A673 (cell line): ENCODE measurements around the gene DDX56. TPM values are rescaled to one million over a fixed set of nuclear protein-coding genes. Genes with fewer than 3 reads are reported as not detected.

Experiments
- BruUV-seq: library from RNA; stranded (reverse); fragments of 400-500 nt; replicated peaks from 2 replicates; lab custom pipeline; 2021; lab: Mats Ljungman, UMichigan
- CTCF ChIA-PET: fragments of 300-600 bp; sonication (Branson Sonifier 250); formaldehyde crosslinking; loops from one replicate; lab custom pipeline; 2022; ENCODE audit warnings: antibody characterized with exemption; lab: Charles Lee
- POLR2A ChIA-PET: fragments of 300-600 bp; sonication (Branson Sonifier 250); formaldehyde crosslinking; loops from one replicate; lab custom pipeline; 2022; ENCODE audit warnings: antibody characterized with exemption; ENCODE audit not compliant: low non-redundant PET; lab: Charles Lee
- DNase-seq: peaks from one replicate; pipeline ENCODE4 v3.0.0-alpha.2; 2015; ENCODE audit warnings: low spot score
- H3K27ac ChIP-seq: fragments of 200-600 bp; sonication (generic); 2 replicates; pipeline ENCODE4 v1.5.1; 2016; ENCODE audit warnings: mixed run types, low read depth, mild to moderate bottlenecking, mixed read lengths, antibody characterized with exemption, low read length; ENCODE audit not compliant: poor library complexity, severe bottlenecking
- H3K27me3 ChIP-seq: fragments of 200-600 bp; sonication (generic); replicated peaks from 2 replicates; pipeline ENCODE4 v1.6.1; 2017; ENCODE audit warnings: mixed run types, low read depth, mild to moderate bottlenecking, mixed read lengths, antibody characterized with exemption, low read length; ENCODE audit not compliant: insufficient read depth, poor library complexity
- H3K36me3 ChIP-seq: fragments of 200-600 bp; sonication (generic); 2 replicates; pipeline ENCODE4 v1.6.1; 2016; ENCODE audit warnings: mixed run types, mild to moderate bottlenecking, mixed read lengths, antibody characterized with exemption, low read length; ENCODE audit not compliant: insufficient read depth, poor library complexity, severe bottlenecking
- H3K4me1 ChIP-seq: fragments of 200-600 bp; sonication (generic); 2 replicates; pipeline ENCODE4 v1.6.1; 2017; ENCODE audit warnings: mixed run types, mild to moderate bottlenecking, mixed read lengths, antibody characterized with exemption, low read length; ENCODE audit not compliant: insufficient read depth, poor library complexity, severe bottlenecking
- H3K4me3 ChIP-seq: fragments of 200-600 bp; sonication (generic); 2 replicates; pipeline ENCODE4 v1.5.1; 2016; ENCODE audit warnings: low read depth, mixed run types, mild to moderate bottlenecking, mixed read lengths, low read length; ENCODE audit not compliant: poor library complexity, severe bottlenecking
- H3K9me3 ChIP-seq: fragments of 200-600 bp; sonication (generic); 2 replicates; pipeline ENCODE4 v1.6.1; 2016; ENCODE audit warnings: mixed run types, low read depth, mild to moderate bottlenecking, mixed read lengths, antibody characterized with exemption, low read length; ENCODE audit not compliant: poor library complexity, severe bottlenecking
- EZH2 ChIP-seq: fragments of 200-600 bp; sonication (generic); IDR thresholded peaks from 2 replicates; pipeline ENCODE4 v1.6.1; 2017; ENCODE audit warnings: borderline replicate concordance, low read depth, mild to moderate bottlenecking, mixed read lengths, antibody characterized with exemption, low read length; ENCODE audit not compliant: poor library complexity, severe bottlenecking
- intact Hi-C: fragments of 100-400 bp; cut with micrococcal nuclease; formaldehyde crosslinking; loops from one replicate; pipeline ENCODE4 v1.10.0; 2022; ENCODE audit not compliant: unreplicated experiment
- total RNA-seq: library from RNA; stranded (reverse); gene quantifications from 2 replicates; pipeline ENCODE4 v1.2.3, GENCODE V29; 2021
- TF ChIP-seq, protein P1 (sequence below): fragments of 300-800, 200-600 bp; sonication (generic); conservative IDR thresholded peaks from 2 replicates; pipeline ENCODE4 v1.5.1; 2017; ENCODE audit warnings: low read depth, mild to moderate bottlenecking, antibody characterized with exemption, low read length, moderate library complexity, mixed read lengths

Gene DDX56
- total RNA-seq, 1 experiment from 2014 or later = 147 TPM

DNA sequence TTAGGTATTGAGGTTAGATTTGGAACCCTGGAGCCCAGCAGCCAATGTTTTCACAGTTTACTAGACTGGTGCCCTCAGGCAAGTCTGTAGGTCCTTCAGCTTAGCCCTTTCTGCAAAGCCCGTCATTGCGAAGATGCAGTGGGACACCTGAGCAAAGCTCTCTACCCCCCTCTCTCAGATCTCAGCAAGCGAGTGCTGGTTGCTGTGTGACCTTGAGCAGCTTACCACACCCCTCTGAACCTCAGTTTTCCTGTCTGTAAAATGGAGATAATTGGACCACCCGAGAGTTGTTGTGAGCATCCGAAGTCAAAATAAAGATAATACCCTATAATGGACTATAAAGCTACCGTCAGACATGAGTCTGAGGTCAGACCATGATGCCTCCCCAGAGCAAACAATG is 36.3 kb downstream of the DDX56 start:
- no peak for TF ChIP-seq EZH2
- TF ChIP-seq, protein P1, sequence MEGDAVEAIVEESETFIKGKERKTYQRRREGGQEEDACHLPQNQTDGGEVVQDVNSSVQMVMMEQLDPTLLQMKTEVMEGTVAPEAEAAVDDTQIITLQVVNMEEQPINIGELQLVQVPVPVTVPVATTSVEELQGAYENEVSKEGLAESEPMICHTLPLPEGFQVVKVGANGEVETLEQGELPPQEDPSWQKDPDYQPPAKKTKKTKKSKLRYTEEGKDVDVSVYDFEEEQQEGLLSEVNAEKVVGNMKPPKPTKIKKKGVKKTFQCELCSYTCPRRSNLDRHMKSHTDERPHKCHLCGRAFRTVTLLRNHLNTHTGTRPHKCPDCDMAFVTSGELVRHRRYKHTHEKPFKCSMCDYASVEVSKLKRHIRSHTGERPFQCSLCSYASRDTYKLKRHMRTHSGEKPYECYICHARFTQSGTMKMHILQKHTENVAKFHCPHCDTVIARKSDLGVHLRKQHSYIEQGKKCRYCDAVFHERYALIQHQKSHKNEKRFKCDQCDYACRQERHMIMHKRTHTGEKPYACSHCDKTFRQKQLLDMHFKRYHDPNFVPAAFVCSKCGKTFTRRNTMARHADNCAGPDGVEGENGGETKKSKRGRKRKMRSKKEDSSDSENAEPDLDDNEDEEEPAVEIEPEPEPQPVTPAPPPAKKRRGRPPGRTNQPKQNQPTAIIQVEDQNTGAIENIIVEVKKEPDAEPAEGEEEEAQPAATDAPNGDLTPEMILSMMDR = no peak
- ChIA-PET CTCF (interaction anchor here (0.6 kb wide), 1 partner anchor 9 kb away, joined by 4 read pairs; no protein-coding TSS in a partner anchor), POLR2A (no interaction called here)
- DNase-seq = no peak
- Histone ChIP-seq H3K27me3 (no peaks in the 10 kb centered on the region), H3K27ac (no peak overlapping the region), H3K36me3 (no peaks in the 10 kb centered on the region), H3K4me3 (no peak overlapping the region), H3K4me1 (no peaks in the 10 kb centered on the region), H3K9me3 (no peaks in the 10 kb centered on the region)
- intact Hi-C loops = no loop called here
- BruUV-seq = no TSS peak

DNA sequence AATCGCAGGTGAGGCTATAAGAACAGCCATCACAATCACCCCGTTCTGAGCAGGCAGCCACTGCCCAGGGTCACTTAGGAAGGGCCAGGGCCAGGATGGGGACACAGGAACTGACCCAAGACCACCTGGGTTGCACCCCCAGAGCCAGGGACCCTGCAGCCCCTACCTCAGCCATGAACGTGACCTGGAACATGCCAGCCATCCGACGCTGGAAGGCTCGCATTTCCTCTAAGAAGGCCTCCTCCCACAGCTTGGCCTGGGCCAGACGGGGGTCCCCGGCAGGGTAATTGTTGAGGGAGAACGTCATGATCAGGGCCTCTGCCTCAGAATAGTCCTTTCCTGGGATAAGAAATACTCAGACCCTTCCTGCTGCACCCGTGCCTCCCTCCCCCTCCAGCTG is 37.6 kb downstream of the DDX56 start:
- no peak for DNase-seq
- H3K9me3 ChIP-seq = no peaks in the 10 kb centered on the region
- BruUV-seq = no TSS peak
- H3K27ac ChIP-seq = no peak overlapping the region
- H3K4me3 ChIP-seq = no peak overlapping the region
- no peak for TF ChIP-seq EZH2
- TF ChIP-seq, protein P1 = no peak
- ChIA-PET CTCF (no interaction called here), POLR2A (no interaction called here)
- H3K4me1 ChIP-seq = no peaks in the 10 kb centered on the region
- H3K27me3 ChIP-seq = no peaks in the 10 kb centered on the region
- no peaks in the 10 kb centered on the region for H3K36me3 ChIP-seq
- intact Hi-C loops = no loop called here

DNA sequence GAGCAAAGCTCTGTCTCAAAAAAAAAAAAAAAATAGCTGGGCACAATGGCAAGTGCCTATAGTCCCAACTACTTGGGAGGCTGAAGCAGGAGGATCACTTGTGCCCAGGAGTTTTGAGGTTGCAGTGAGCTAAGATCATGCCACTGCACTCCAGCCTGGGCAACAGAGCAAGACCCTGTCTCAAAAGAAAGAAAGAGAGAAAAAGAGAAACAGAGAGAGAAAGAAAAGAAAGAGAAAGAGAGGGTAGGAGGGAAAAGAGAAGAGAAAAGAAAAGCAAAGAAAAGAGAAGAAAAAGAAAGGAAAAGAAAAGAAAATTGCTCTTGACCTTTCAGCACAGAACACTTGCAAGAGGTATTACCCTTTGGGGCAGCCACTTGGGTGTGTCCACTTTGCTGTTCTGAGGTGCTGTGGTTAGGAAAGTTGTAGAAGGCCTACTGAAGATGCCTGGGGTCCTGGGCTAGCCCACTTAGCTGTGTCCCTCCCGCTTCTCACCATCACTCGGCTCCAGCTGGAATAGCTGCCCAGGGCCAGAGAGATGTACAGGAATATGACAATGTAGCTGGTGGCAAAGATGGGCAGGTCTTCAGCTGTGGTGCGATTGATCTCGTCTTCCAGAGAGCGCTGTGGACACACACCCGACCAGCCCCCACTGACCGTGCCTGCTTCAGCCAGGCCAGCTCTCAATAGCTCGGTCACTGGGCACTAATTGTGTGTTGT is 38.2 kb downstream of the DDX56 start:
- no TSS peak for BruUV-seq
- Histone ChIP-seq H3K4me1 (no peaks in the 10 kb centered on the region), H3K27ac (no peak overlapping the region), H3K36me3 (no peaks in the 10 kb centered on the region), H3K4me3 (no peak overlapping the region), H3K9me3 (no peaks in the 10 kb centered on the region), H3K27me3 (no peaks in the 10 kb centered on the region)
- TF ChIP-seq, protein P1 = no peak
- TF ChIP-seq EZH2 = no peak
- no peak for DNase-seq
- POLR2A ChIA-PET = interaction anchor here (0.6 kb wide), 1 partner anchor 15 kb away, joined by 4 read pairs; no protein-coding TSS in a partner anchor
- intact Hi-C loops = no loop called here
- CTCF ChIA-PET = no interaction called here
